SK-N-SH (cell line): ENCODE measurements around the gene SLC38A3. TPM values are rescaled to one million over a fixed set of nuclear protein-coding genes. Genes with fewer than 3 reads are reported as not detected.
A peak's percentile ranks its signal among the peaks of the same experiment; 100 is the strongest.

ENCODE experiments used
- CTCF ChIA-PET: fragments of 300-600, 350-600 bp; formaldehyde crosslinking; extraction: SDS; loops from one replicate; lab custom pipeline; 2021; lab: Yijun Ruan, JAX
- POLR2A ChIA-PET: fragments of 350-600 bp; sonication (Branson Sonifier 250); formaldehyde crosslinking; extraction: SDS; loops from one replicate; lab custom pipeline; 2020; ENCODE audit warnings: antibody characterized with exemption, inconsistent platforms; lab: Yijun Ruan, JAX
- DNase-seq: peaks from one replicate; pipeline ENCODE4 v3.0.0; 2012
- H2AFZ ChIP-seq: fragments of 200-600 bp; sonication (generic); 2 replicates; pipeline ENCODE4 v1.8.1; 2016; ENCODE audit warnings: antibody characterized with exemption, mild to moderate bottlenecking, low read depth
- H3F3A ChIP-seq: fragments of 200-600 bp; sonication (generic); replicated peaks from 2 replicates; pipeline ENCODE3; 2016; ENCODE audit warnings: antibody characterized with exemption, mild to moderate bottlenecking; ENCODE audit not compliant: insufficient read depth
- H3K27ac ChIP-seq, 2 experiments: fragments of 200-500 bp in 1 of 2; fragments of 200-600 bp in 1 of 2; sonication (Bioruptor generic) in 1 of 2; sonication (generic), shearing (Covaris generic) in 1 of 2; 2 replicates each; pipeline versions ENCODE4 v1.5.1 to v1.6.1; 2014 to 2016; ENCODE audit warnings: low read depth in 2 of 2, inconsistent platforms in 1 of 2, low read length in 1 of 2, mild to moderate bottlenecking in 1 of 2, mixed read lengths in 1 of 2
- H3K27me3 ChIP-seq: fragments of 200-600 bp; sonication (generic), shearing (Covaris generic); 2 replicates; pipeline ENCODE4 v1.6.1; 2016; ENCODE audit warnings: mixed run types; ENCODE audit not compliant: insufficient read depth
- H3K36me3 ChIP-seq, 2 experiments: fragments of 200-500 bp in 1 of 2; fragments of 200-600 bp in 1 of 2; sonication (Bioruptor generic) in 1 of 2; sonication (generic) in 1 of 2; replicated peaks in 1 of 2; 2 replicates each; pipeline versions ENCODE3 to v1.5.1; 2014 to 2016; ENCODE audit warnings: low read length in 1 of 2, mild to moderate bottlenecking in 1 of 2; ENCODE audit not compliant: insufficient read depth in 2 of 2, control insufficient read depth in 1 of 2
- H3K4me1 ChIP-seq, 2 experiments: fragments of 200-500 bp in 1 of 2; fragments of 200-600 bp in 1 of 2; sonication (Bioruptor generic) in 1 of 2; sonication (generic), shearing (Covaris generic) in 1 of 2; 2 replicates each; pipeline versions ENCODE4 v1.5.1 to v1.6.1; 2014 to 2016; ENCODE audit warnings: low read depth in 1 of 2, low read length in 1 of 2, mixed run types in 1 of 2; ENCODE audit not compliant: insufficient read depth in 2 of 2, control insufficient read depth in 1 of 2
- H3K4me2 ChIP-seq: fragments of 200-600 bp; sonication (generic), shearing (Covaris generic); 2 replicates; pipeline ENCODE4 v1.6.1; 2017; ENCODE audit warnings: mixed run types
- H3K4me3 ChIP-seq, 2 experiments: fragments of 200-500 bp in 1 of 2; fragments of 200-600 bp in 1 of 2; sonication (Bioruptor generic) in 1 of 2; sonication (generic), shearing (Covaris generic) in 1 of 2; 2 replicates each; pipeline versions ENCODE4 v1.5.1 to v1.8.1; 2014 to 2016; ENCODE audit warnings: low read depth in 2 of 2, inconsistent platforms in 1 of 2, low read length in 1 of 2, mild to moderate bottlenecking in 1 of 2, mixed read lengths in 1 of 2, moderate library complexity in 1 of 2
- H3K79me2 ChIP-seq: fragments of 200-600 bp; sonication (generic); 2 replicates; pipeline ENCODE4 v1.8.1; 2017; ENCODE audit warnings: mild to moderate bottlenecking; ENCODE audit not compliant: insufficient read depth
- H3K9ac ChIP-seq: fragments of 200-600 bp; sonication (generic); 2 replicates; pipeline ENCODE4 v1.6.1; 2017; ENCODE audit warnings: mixed run types
- H3K9me2 ChIP-seq: fragments of 200-600 bp; sonication (generic); 2 replicates; pipeline ENCODE4 v1.6.1; 2017; ENCODE audit warnings: mixed run types
- H3K9me3 ChIP-seq: fragments of 200-600 bp; sonication (generic); 2 replicates; pipeline ENCODE4 v1.6.1; 2017; ENCODE audit warnings: mixed run types, mild to moderate bottlenecking, moderate library complexity
- H4K20me1 ChIP-seq: fragments of 200-600 bp; sonication (generic); 2 replicates; pipeline ENCODE4 v1.6.1; 2017; ENCODE audit warnings: mild to moderate bottlenecking, mixed run types; ENCODE audit not compliant: insufficient read depth
- ELF1 ChIP-seq: IDR thresholded peaks from 2 replicates; pipeline ENCODE4 v1.4.0; 2012
- GABPA ChIP-seq: IDR thresholded peaks from 2 replicates; pipeline ENCODE4 v1.4.0; 2012; ENCODE audit warnings: low read depth, mild to moderate bottlenecking
- JUND ChIP-seq: IDR thresholded peaks from 2 replicates; pipeline ENCODE4 v1.4.0; 2012
- MXI1 ChIP-seq: IDR thresholded peaks from 2 replicates; pipeline ENCODE4 v1.6.1; 2012; ENCODE audit warnings: mild to moderate bottlenecking, low read depth, low read length, improper control_type of control experiment
- NRF1 ChIP-seq: IDR thresholded peaks from 2 replicates; pipeline ENCODE4 v1.6.1; 2012; ENCODE audit warnings: low read depth, mild to moderate bottlenecking, low read length
- POLR2AphosphoS5 ChIP-seq: IDR thresholded peaks from 2 replicates; pipeline ENCODE4 v1.6.1; 2012; ENCODE audit warnings: low read depth, low read length
- RAD21 ChIP-seq: IDR thresholded peaks from 2 replicates; pipeline ENCODE4 v1.6.1; 2012; ENCODE audit warnings: mild to moderate bottlenecking, low read length
- RXRA ChIP-seq: IDR thresholded peaks from 2 replicates; pipeline ENCODE4 v1.4.0; 2012; ENCODE audit warnings: low read depth, mild to moderate bottlenecking, borderline replicate concordance
- SMC3 ChIP-seq: IDR thresholded peaks from 2 replicates; pipeline ENCODE4 v1.6.1; 2012; ENCODE audit warnings: low read depth, low read length, improper control_type of control experiment
- TEAD4 ChIP-seq: IDR thresholded peaks from 2 replicates; pipeline ENCODE4 v1.4.0; 2012; ENCODE audit warnings: mild to moderate bottlenecking, borderline replicate concordance; ENCODE audit not compliant: insufficient read depth
- WGBS: methylation state at CpG from one replicate; pipeline ENCODE4 v1.1.6; 2017; ENCODE audit warnings: low lambda C conversion rate; 5-methylcytosine and 5-hydroxymethylcytosine counted together
- polyA plus RNA-seq, 3 experiments: library from polyadenylated mRNA; depleted of rRNA; stranded (reverse); fragments of >200 nt; gene quantifications; 2 replicates each; pipeline ENCODE4 v1.2.3, GENCODE V29; 2012
- TF ChIP-seq, protein P1 (sequence below): IDR thresholded peaks from 2 replicates; pipeline ENCODE4 v1.4.0; 2012; ENCODE audit warnings: low read depth, borderline replicate concordance
- TF ChIP-seq, protein P2 (sequence below): fragments of 200-600 bp; sonication (generic); IDR thresholded peaks from 2 replicates; pipeline ENCODE4 v1.6.1; 2017; ENCODE audit warnings: antibody characterized with exemption, mild to moderate bottlenecking, moderate library complexity
- TF ChIP-seq, protein P3 (sequence below): IDR thresholded peaks from 2 replicates; pipeline ENCODE4 v1.4.0; 2012; ENCODE audit warnings: low read depth, borderline replicate concordance
- TF ChIP-seq, protein P4 (sequence below): fragments of 150-350 bp; IDR thresholded peaks from 2 replicates; pipeline ENCODE4 v1.6.1; 2016; ENCODE audit warnings: mild to moderate bottlenecking, low read depth, low read length
- TF ChIP-seq, protein P5 (sequence below): IDR thresholded peaks from 2 replicates; pipeline ENCODE4 v1.6.1; 2012; ENCODE audit warnings: mild to moderate bottlenecking, low read depth, low read length, moderate library complexity

SLC38A3 gene
- polyA plus RNA-seq, 1 of the 3 experiments (the other 2 are of a cell fraction), result 0.84 TPM

DNA sequence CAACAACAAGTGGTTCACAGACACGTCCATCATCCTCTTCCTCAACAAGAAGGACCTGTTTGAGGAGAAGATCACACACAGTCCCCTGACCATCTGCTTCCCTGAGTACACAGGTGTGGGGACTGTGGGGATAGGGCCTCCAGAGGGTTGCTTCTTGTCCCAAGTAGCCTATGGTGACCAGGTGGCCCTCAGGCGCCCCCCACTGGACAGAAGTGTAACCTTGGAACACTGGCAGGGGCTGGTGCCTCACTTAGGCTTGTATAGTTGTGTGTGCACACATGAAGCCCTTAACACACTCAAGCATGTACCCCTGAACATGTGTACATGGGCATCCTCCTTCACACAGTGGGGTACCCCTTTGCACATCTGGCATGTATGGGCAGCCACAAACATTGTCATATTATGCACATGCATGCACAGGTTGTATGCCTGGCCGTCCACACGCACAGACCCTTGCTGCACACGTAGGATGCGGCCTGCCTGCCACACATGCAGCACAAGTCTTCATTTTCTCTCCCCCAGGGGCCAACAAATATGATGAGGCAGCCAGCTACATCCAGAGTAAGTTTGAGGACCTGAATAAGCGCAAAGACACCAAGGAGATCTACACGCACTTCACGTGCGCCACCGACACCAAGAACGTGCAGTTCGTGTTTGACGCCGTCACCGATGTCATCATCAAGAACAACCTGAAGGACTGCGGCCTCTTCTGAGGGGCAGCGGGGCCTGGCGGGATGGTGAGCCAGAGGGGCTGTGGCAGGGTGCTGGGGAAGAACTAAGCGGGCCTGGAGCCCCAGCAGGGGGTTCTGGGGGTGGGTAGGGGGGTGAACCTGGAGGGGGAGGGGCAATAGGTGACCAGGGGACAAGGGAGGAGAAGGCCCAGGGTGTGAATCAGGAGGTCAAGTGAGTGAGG, 52.2 kb downstream of the SLC38A3 start:
- Histone ChIP-seq H2AFZ (no peak overlapping the region), H3K9me2 (no peaks in the 10 kb centered on the region), H3K36me3 (peaks cover 23 to 46% of the 10 kb centered on the region in 2 experiments), H3K4me2 (no peak overlapping the region), H3K79me2 (peaks cover 39% of the 10 kb centered on the region), H4K20me1 (peaks cover 28% of the 10 kb centered on the region), H3K9me3 (no peaks in the 10 kb centered on the region), H3K4me3 (no peak overlapping the region; a peak in 1 of 4 replicates), H3K4me1 (peaks cover 15 to 19% of the 10 kb centered on the region in 2 experiments; a peak in 2 of 4 replicates)
- ChIA-PET POLR2A (no interaction called here), CTCF (interaction anchor here (0.6 to 61.6 kb wide), 11 partner anchors 9 to 92 kb away, joined by 3 to 1375 read pairs (median 4); partner anchors contain the start of genes GNAI2, GNAT1 and SEMA3B)
- WGBS, result 93% methylated on average over 20 of the region's 20 CpGs
- no peak for TF ChIP-seq RXRA
- peak; percentile 36; the same call in 1 of the 2 replicates for TF ChIP-seq SMC3
- no peak for TF ChIP-seq MXI1
- TF ChIP-seq RAD21, result peak; percentile 54
- TF ChIP-seq, protein P1, sequence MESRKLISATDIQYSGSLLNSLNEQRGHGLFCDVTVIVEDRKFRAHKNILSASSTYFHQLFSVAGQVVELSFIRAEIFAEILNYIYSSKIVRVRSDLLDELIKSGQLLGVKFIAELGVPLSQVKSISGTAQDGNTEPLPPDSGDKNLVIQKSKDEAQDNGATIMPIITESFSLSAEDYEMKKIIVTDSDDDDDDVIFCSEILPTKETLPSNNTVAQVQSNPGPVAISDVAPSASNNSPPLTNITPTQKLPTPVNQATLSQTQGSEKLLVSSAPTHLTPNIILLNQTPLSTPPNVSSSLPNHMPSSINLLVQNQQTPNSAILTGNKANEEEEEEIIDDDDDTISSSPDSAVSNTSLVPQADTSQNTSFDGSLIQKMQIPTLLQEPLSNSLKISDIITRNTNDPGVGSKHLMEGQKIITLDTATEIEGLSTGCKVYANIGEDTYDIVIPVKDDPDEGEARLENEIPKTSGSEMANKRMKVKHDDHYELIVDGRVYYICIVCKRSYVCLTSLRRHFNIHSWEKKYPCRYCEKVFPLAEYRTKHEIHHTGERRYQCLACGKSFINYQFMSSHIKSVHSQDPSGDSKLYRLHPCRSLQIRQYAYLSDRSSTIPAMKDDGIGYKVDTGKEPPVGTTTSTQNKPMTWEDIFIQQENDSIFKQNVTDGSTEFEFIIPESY, result no peak
- TF ChIP-seq TEAD4, result no peak
- TF ChIP-seq, protein P2, sequence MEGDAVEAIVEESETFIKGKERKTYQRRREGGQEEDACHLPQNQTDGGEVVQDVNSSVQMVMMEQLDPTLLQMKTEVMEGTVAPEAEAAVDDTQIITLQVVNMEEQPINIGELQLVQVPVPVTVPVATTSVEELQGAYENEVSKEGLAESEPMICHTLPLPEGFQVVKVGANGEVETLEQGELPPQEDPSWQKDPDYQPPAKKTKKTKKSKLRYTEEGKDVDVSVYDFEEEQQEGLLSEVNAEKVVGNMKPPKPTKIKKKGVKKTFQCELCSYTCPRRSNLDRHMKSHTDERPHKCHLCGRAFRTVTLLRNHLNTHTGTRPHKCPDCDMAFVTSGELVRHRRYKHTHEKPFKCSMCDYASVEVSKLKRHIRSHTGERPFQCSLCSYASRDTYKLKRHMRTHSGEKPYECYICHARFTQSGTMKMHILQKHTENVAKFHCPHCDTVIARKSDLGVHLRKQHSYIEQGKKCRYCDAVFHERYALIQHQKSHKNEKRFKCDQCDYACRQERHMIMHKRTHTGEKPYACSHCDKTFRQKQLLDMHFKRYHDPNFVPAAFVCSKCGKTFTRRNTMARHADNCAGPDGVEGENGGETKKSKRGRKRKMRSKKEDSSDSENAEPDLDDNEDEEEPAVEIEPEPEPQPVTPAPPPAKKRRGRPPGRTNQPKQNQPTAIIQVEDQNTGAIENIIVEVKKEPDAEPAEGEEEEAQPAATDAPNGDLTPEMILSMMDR, result peak; percentile 70
- TF ChIP-seq, all 33 proteins: peak for 3
- peaks cover 34% of the 10 kb centered on the region for H3F3A ChIP-seq
- no peak overlapping the region for H3K27ac ChIP-seq
- H3K9ac ChIP-seq, result no peak overlapping the region
- H3K27me3 ChIP-seq, result no peaks in the 10 kb centered on the region
- DNase-seq, result peak; percentile 65

DNA sequence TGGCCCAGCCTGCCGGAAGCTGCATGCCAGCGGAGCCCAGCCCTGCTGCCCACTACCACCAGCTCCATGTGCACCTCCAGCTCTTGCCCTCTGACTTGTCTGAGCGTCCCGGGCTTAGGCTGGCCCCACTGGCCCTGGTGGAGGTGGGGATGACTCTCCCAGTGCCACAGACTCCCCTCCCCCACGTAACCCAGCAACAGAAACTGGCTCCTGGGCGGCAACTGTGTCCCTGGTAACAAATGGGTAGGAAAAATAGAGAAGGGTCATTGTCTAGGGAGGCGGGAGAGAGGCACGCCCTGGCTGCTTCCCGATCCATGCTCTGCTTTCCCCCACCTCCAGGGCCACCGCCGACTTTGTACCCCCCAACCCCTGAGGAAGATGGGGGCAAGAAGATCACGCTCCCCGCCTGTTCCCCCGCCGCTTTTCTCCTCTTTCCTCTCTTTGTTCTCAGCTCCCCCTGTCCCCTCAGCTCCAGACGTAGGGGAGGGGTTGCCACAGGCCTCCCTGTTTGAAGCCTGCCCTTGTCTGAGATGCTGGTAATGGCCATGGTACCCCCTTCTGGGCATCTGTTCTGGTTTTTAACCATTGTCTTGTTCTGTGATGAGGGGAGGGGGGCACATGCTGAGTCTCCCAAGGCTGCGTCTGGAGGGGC, 53.1 kb downstream of the SLC38A3 start:
- 98% methylated on average over 10 of the region's 17 CpGs for WGBS
- Histone ChIP-seq H3K9me3 (no peaks in the 10 kb centered on the region), H3K36me3 (peaks cover 22 to 46% of the 10 kb centered on the region in 2 experiments), H3K27ac (no peak overlapping the region; a peak in 1 of 4 replicates), H3K4me1 (peaks cover 10 to 19% of the 10 kb centered on the region in 2 experiments; a peak in 2 of 4 replicates), H3K79me2 (peaks cover 30% of the 10 kb centered on the region), H3K4me2 (no peak overlapping the region), H3F3A (peaks cover 35% of the 10 kb centered on the region), H3K9me2 (no peaks in the 10 kb centered on the region), H3K4me3 (no peak overlapping the region), H4K20me1 (peaks cover 19% of the 10 kb centered on the region), H3K27me3 (no peaks in the 10 kb centered on the region), H3K9ac (no peak overlapping the region), H2AFZ (no peak overlapping the region)
- ChIA-PET CTCF (interaction anchor here (0.6 to 61.6 kb wide), 7 partner anchors 8 to 127 kb away, joined by 3 to 1375 read pairs (median 70); partner anchors contain the start of genes GNAI2, GNAT1 and SEMA3B), POLR2A (no interaction called here)
- no peak for DNase-seq
- TF ChIP-seq JUND (no peak), POLR2AphosphoS5 (no peak), NRF1 (no peak), MXI1 (no peak), ELF1 (no peak), GABPA (no peak)
- TF ChIP-seq, protein P3, sequence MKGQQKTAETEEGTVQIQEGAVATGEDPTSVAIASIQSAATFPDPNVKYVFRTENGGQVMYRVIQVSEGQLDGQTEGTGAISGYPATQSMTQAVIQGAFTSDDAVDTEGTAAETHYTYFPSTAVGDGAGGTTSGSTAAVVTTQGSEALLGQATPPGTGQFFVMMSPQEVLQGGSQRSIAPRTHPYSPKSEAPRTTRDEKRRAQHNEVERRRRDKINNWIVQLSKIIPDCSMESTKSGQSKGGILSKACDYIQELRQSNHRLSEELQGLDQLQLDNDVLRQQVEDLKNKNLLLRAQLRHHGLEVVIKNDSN, result no peak
- TF ChIP-seq, protein P4, sequence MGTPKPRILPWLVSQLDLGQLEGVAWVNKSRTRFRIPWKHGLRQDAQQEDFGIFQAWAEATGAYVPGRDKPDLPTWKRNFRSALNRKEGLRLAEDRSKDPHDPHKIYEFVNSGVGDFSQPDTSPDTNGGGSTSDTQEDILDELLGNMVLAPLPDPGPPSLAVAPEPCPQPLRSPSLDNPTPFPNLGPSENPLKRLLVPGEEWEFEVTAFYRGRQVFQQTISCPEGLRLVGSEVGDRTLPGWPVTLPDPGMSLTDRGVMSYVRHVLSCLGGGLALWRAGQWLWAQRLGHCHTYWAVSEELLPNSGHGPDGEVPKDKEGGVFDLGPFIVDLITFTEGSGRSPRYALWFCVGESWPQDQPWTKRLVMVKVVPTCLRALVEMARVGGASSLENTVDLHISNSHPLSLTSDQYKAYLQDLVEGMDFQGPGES, result no peak
- TF ChIP-seq, protein P5, sequence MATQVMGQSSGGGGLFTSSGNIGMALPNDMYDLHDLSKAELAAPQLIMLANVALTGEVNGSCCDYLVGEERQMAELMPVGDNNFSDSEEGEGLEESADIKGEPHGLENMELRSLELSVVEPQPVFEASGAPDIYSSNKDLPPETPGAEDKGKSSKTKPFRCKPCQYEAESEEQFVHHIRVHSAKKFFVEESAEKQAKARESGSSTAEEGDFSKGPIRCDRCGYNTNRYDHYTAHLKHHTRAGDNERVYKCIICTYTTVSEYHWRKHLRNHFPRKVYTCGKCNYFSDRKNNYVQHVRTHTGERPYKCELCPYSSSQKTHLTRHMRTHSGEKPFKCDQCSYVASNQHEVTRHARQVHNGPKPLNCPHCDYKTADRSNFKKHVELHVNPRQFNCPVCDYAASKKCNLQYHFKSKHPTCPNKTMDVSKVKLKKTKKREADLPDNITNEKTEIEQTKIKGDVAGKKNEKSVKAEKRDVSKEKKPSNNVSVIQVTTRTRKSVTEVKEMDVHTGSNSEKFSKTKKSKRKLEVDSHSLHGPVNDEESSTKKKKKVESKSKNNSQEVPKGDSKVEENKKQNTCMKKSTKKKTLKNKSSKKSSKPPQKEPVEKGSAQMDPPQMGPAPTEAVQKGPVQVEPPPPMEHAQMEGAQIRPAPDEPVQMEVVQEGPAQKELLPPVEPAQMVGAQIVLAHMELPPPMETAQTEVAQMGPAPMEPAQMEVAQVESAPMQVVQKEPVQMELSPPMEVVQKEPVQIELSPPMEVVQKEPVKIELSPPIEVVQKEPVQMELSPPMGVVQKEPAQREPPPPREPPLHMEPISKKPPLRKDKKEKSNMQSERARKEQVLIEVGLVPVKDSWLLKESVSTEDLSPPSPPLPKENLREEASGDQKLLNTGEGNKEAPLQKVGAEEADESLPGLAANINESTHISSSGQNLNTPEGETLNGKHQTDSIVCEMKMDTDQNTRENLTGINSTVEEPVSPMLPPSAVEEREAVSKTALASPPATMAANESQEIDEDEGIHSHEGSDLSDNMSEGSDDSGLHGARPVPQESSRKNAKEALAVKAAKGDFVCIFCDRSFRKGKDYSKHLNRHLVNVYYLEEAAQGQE, result no peak
